ENCODE measurements around the gene BACH2. TPM values are rescaled to one million over a fixed set of nuclear protein-coding genes. Genes with fewer than 3 reads are reported as not detected.

BACH2 gene
- 0.81 and 1.1 TPM in 2 replicates for total RNA-seq

GRCh38 chr6:90296341-90297114 is at the start of gene BACH2:
Gene BACH2 (minus strand): TSS chr6:90296843. CDS start chr6:90008844, 287,999 bp downstream.

GRCh38 chr6:89894169-89894568 is 402.5 kb downstream of the BACH2 start, which contains the start of gene GJA10:
Gene GJA10 (plus strand): TSS chr6:89894469. CDS start chr6:89894469, 0 bp downstream.

Small RNA genes lying within 50 kb of the gene (small RNA-seq; reads per million reads assigned to genes)
- gene MIR4464 (not detected), gene RF00019 (not detected), gene RN7SKP110 (not detected)
